AG09319 (cell line): ENCODE measurements around the gene GDF7.
A peak's percentile ranks its signal among the peaks of the same experiment; 100 is the strongest.

Experiments
- DNase-seq: peaks from one replicate; pipeline ENCODE4 v3.0.0-alpha.2; 2010; ENCODE audit warnings: low read depth; ENCODE audit errors: extremely low read depth
- TF ChIP-seq, protein P1 (sequence below): IDR thresholded peaks from 2 replicates; pipeline ENCODE4 v1.5.1; 2011; ENCODE audit warnings: low read depth, mild to moderate bottlenecking, inconsistent platforms, low read length, moderate library complexity

Gene GDF7

DNA sequence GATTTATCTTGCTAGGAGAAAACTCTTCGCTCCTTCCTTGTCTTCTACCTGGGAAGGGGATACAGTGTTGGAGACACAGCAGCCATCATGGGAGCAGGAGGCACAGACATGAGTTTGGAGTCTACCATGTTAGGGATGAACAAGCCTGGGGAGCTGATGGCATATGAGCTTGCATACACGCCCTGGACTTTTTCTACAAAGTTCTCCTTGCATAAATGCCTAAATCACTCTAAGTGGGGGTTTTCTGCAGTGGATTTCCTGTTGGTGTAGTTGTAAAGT is 12.5 kb upstream of the GDF7 start:
- TF ChIP-seq, protein P1, sequence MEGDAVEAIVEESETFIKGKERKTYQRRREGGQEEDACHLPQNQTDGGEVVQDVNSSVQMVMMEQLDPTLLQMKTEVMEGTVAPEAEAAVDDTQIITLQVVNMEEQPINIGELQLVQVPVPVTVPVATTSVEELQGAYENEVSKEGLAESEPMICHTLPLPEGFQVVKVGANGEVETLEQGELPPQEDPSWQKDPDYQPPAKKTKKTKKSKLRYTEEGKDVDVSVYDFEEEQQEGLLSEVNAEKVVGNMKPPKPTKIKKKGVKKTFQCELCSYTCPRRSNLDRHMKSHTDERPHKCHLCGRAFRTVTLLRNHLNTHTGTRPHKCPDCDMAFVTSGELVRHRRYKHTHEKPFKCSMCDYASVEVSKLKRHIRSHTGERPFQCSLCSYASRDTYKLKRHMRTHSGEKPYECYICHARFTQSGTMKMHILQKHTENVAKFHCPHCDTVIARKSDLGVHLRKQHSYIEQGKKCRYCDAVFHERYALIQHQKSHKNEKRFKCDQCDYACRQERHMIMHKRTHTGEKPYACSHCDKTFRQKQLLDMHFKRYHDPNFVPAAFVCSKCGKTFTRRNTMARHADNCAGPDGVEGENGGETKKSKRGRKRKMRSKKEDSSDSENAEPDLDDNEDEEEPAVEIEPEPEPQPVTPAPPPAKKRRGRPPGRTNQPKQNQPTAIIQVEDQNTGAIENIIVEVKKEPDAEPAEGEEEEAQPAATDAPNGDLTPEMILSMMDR, result no peak
- DNase-seq, result no peak

DNA sequence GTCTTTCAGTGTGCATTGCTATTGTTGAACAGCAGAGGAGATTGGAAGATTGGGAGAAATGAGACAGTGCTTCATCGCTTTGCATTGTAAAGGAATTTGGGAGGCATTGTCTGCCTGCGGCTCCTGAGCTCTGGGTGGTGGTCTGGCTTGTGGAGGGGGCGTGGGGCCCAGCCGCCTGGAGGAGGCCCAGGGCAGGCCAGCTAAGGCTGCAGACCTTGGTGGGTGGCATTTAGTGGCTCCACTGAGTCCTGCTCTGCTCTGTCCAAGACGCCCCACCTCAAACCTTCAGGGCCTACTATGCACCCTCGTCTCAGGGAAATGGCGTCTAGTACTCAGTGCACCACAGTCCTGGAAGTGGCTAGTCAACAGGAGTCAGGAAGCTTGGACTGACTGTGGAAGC is 10.4 kb upstream of the GDF7 start:
- DNase-seq, result no peak
- TF ChIP-seq, protein P1, result no peak

DNA sequence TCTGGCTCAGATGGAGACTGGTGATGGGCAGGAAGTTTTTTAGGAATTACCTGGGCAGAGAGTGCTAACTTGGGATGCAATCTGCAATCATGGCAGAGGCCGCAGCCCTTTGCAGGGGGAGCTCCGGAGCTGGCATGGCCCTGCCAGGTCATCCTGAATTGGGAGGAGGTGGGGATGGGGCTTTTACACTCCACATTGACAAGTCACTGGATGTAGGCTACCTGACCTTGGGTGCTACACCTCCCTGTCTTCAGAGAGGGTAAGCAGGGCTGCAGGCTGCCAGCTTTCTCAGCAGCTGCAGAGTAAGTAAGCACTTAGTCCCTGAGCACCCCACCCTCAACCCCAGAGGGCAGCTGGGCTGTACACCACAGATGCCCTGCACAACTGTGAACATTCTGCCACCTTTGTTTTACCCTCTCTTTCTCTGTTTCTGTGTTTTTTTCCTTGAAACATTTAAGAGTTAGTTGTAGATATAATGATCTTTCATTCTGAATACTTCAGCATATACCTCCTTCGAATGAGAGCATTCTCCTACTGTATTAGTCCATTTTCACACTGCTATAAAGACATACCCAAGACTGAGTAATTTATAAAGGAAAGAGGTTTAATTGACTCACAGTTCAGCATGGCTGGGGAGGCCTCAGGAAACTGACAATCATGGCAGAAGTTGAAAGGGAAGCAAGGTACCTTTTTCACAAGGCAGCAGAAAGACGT is 9.3 kb upstream of the GDF7 start:
- no peak for DNase-seq
- TF ChIP-seq, protein P1, result no peak

DNA sequence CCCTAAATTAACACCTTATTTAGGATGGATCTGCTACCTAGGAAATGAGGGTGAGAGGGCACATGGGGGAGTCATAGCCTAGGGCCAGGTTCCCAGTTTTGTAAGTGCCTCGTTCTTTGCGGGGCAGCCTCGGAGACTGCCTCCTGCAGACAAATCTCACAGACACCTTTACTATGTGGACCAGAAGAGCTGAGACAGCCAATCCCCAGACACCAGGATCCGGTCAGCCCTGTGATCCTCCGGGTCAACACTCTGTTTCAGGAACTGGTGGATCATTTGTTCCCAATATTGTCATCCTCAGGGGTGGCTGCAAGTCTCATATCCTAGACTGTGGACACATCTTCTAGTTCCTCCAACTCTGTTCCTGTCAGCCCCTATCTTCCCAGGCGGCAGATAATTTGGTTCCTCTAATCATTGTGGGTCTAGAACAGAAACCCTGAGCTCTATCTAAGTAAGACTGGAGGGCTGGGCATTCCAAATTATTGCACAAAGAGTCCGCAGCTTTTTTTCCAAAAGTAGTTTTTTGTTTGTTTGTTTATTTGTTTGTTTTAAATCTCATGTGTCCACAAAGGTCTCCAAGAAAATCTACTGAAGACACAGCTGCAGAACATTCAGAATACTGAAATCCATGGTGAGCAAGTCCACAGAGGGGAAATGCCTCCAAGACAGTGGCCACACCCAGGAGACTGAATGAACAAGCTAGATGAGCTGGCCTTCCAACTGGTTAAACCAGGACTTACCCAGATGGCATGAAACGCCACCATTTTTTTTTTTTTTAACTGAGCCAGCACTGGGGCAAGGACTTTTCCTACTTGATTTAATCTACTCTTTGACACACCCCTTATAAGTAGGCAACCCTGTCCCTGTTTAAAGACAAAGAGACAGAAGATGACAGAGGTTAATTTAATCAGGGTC is 6.2 kb upstream of the GDF7 start:
- TF ChIP-seq, protein P1, result no peak; the same call in 1 of the 2 replicates
- DNase-seq, result no peak

DNA sequence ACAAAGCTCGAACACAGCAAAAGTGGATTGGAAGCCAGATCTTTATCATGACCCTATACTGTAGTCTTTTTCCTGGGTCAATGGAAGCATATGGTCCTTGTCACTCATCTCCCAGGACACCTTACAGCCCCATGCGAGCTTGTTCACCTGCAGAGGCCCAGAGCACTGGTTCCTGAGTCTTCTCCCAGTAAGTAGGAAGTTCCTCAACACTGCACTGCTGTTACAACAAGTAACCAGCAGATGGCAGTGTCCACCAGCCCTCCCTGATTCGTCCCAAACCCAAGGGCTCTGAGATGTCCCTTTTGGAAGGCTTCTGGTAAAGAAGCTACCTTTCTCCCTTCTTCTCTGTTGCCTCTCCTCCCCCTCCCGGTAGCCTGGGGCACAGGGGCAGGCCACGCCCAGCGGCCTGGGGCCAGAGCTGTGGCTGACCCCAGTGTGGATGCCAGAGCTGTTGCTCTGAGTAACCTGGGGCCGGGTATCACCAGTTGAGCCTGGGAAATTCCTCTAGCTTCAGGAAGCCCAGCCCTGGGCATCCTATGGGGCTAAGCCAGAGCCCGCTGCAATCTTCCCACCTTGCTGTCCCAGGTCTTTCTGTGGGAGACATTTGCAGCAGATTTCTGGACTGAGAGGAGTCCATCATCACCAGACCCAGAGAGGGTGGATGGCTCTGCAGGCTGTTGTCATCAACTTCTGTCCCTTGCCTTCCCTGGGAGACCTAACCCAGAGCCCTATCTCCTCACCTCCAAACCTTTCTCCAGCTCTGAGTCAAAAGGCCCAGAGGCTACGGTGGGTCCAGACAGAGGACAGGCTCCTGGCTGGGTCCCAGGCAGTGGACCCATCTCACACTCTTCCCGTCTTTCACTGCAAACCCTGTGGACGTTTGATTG is 5.3 kb upstream of the GDF7 start:
- TF ChIP-seq, protein P1, result peak; percentile 98
- DNase-seq, result peak; percentile 49

DNA sequence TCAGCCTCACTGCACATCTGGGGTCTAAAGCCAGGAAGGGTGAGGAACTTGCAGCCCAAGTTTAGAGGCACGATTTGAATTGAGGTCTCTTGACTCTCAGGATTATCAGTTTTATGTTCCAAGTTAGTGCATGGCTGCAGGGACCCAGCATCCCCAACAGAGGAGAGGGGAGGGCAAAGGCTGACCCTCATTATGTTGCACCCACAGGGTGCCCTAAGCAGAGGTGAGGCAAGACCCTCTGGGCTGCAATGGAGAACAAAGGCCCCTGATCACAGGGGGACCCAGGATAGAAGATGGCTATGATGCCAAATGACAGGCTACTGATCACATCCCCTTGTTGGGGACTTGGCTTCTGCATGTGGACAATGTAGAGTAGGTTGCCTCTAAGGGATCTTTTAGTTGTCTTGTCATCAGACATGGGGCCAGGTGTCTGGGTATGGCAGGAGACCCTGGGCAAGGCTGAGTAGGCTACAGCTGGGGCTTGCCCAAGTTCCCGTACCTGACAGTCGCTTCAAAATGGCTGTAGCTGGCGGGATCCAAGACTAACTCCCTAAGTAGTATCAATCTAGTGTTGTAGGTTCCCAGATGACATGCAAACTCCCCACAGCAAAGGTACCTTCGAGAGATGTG is 4.5 kb upstream of the GDF7 start:
- no peak for DNase-seq
- TF ChIP-seq, protein P1, result no peak
